ENCODE results near the gene KLHL11.
"Not testable (repeated sequence)": the region's sequence is repeated elsewhere in the genome, so short reads cannot be mapped to it uniquely, and the experiment has no call there.

KLHL11 gene

DNA sequence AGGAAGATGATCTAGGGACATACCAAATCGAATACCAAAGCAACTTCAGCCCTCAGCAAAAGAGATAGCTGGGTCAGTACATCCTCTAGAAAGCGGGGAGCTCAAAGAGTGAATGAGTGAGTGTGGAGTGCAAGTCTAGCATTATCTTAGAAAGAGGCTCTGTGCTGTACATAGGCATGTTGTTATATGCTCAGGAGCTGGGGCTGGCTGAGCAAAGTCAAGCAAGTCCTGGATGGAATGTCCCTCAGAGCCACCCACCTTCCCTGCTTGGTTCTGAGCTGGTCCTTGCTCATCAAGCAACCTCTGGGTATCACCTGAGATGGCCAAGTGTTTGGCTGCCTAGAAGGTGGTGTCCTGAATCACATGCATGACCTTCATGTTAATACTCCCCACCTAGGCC, 4.9 kb upstream of the KLHL11 start:
- DNase-seq (ENCODE audit: insufficient read length, low spot score) (no peak), FAIRE-seq (no peak)
- no peak for TF ChIP-seq POLR2A (IDR thresholded peaks at IDR 0.05; ENCODE audit: low read depth, low read length)

DNA sequence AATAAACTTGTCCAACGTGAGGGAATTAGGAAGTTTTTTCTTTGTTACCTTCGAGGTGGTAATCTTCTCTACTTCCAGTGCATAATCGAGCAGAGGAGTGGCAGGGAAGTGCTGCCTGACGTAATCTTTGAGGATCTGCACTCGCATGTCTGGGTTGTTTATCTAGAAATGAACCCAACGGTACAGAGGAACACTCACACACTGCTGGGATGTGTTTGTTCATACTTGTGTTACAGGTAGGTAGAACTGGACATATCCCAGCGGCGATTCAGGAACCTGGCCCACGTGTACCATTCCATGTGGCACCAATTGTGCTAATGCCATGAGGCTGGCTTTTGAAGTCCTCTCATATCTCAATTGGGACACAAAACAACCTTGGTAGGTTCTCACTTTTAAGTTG, 4.2 kb upstream of the KLHL11 start:
- TF ChIP-seq POLR2A (IDR thresholded peaks at IDR 0.05; ENCODE audit: low read depth, low read length): no peak
- FAIRE-seq: no peak
- DNase-seq (ENCODE audit: insufficient read length, low spot score): no peak

- FAIRE-seq (no peak), DNase-seq (ENCODE audit: insufficient read length, low spot score) (no peak)
- TF ChIP-seq POLR2A (IDR thresholded peaks at IDR 0.05; ENCODE audit: low read depth, low read length): no peak
These were observed 3.3 kb upstream of the KLHL11 start for GRCh38 chr17:41868568-41868967.

- no peak for FAIRE-seq
- no peak for DNase-seq (ENCODE audit: insufficient read length, low spot score)
- TF ChIP-seq POLR2A (IDR thresholded peaks at IDR 0.05; ENCODE audit: low read depth, low read length): no peak
These were observed 322 bp upstream of the KLHL11 start for GRCh38 chr17:41865596-41865893.

DNA sequence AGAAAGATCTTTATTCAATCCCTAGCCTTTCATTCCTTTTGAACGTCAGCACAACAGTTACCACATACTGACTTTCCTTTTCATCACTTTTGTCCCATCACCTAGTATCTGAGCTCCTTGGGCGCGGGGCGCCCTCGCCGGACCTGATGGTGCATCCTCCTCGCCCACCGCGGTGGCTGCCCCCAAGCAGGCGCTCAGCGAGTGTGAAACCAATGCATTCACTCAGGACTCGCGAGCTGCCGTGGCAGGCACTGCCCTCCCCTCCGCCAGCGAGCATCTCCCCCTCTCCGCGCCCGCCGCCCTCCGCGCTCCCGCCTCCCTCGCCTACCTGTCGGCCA, 756 bp downstream of the KLHL11 start:
- TF ChIP-seq POLR2A (IDR thresholded peaks at IDR 0.05; ENCODE audit: low read depth, low read length): 0 out of 2 replicates have a peak, but pooled peaks have one; percentile 11
- FAIRE-seq: no peak
- no peak for DNase-seq (ENCODE audit: insufficient read length, low spot score)

DNA sequence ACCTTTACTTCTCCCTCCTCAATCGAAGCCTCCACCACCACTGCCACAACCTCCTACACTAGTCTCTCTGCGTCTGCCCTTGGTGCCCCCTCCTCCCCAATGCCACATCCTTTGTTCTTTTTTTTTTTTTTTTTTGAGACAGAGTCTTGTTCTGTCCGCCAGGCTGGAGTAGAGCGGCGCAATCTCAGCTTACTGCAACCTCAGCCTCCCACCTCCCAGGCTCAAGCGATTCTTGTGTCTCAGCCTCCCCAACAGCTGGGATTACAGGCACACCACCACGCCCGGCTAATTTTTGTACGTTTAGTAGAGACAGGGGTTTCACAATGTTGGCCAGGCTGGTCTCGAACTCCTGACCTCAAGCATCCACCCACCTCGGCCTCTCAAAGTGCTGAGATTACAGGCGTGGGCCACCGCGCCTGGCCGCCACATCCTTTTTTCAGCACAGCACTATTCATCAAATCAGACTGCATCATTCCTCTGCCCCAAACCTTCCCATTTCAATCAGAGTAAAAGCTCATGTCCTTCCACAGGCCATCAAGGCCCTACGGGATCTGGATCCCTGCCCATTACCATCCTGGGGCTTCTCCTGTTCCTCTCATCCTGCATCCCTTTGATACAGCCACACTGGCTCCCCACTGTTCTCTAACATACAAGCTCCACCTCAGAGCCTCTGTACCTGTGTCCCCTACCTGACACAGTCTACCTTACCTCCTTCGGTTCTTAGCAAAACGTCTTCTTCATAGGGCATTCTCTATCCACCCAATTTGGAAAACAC, 2.0 kb downstream of the KLHL11 start:
- no peak for FAIRE-seq
- no peak for TF ChIP-seq POLR2A (IDR thresholded peaks at IDR 0.05; ENCODE audit: low read depth, low read length)
- DNase-seq (ENCODE audit: insufficient read length, low spot score): no peak

GRCh38 chr17:41860254-41860931, 4.8 kb downstream of the KLHL11 start:
- no peak for TF ChIP-seq POLR2A (IDR thresholded peaks at IDR 0.05; ENCODE audit: low read depth, low read length)
- DNase-seq (ENCODE audit: insufficient read length, low spot score) (no peak), FAIRE-seq (no peak)

DNA sequence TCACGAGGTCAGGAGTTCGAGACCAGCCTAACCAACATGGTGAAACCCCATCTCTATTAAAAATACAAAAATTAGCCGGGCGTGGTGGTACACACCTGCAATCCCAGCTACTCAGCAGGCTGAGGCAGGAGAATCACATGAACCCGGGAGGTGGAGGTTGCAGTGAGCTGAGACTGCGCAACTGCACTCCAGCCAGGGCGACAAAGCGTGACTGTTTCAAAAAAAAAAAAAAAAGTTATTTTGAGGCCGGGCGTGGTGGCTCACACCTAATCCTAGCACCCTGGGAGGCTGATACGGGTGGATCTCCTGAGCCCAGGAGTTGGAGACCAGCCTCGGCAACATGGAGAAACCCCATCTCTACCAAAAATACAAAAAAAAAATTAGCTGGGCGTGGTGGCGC, 13.8 kb downstream of the KLHL11 start:
- not testable (repeated sequence) for DNase-seq (ENCODE audit: insufficient read length, low spot score); FAIRE-seq

DNA sequence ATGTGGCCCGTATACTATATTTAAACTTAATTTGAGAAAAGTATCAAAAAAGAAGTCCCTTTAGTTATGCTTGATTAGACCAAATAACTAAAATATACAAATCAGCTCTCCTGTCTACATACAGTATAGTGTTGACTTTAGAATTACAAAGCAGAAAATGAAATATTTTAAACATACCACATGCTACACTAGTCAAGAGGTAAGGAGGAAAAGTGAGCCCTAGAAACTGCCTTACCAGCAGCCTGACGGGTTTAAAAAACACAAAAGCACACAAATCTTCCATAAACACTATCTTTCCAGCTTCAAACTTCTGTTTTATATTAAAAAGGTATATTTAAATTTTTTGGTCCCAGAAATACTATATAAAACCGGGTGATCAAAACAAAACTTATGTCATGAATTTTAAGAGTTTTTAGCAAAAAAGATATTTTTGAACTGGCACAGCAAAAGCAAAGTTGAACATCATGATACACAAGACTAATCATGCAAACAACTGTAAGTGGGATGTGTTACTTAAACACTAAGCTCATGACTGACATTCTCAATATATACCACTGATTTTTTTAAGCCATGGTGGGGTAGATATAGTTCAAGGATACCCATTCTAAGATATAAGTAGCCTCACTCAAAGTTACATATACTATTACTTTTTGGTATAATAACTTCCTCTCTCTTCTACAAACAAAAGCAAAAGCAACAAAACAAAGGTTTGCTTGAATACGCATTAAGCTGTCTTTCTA, 15.8 kb downstream of the KLHL11 start:
- TF ChIP-seq POLR2A (IDR thresholded peaks at IDR 0.05; ENCODE audit: low read depth, low read length): no peak
- DNase-seq (ENCODE audit: insufficient read length, low spot score) (no peak), FAIRE-seq (no peak)

DNA sequence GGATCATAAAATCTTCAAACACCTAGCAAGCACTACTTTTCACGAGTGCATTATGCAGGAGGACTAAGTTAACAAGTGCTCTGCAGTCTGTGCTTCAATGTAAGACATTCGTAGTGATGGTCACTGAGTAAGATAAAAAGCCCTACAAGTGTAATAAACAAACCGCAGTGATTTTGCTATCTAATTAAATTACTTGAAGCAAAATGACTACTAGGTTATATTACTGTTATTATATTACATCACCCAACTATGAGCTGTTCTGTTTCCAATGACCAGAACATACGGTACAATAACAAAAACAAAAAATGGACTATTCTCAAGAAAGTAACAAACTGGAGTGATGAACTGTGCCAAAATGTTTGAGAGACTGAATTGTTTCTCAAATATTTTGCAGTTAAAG, 16.4 kb downstream of the KLHL11 start:
- DNase-seq (ENCODE audit: insufficient read length, low spot score) (no peak), FAIRE-seq (no peak)
- no peak for TF ChIP-seq POLR2A (IDR thresholded peaks at IDR 0.05; ENCODE audit: low read depth, low read length)

DNA sequence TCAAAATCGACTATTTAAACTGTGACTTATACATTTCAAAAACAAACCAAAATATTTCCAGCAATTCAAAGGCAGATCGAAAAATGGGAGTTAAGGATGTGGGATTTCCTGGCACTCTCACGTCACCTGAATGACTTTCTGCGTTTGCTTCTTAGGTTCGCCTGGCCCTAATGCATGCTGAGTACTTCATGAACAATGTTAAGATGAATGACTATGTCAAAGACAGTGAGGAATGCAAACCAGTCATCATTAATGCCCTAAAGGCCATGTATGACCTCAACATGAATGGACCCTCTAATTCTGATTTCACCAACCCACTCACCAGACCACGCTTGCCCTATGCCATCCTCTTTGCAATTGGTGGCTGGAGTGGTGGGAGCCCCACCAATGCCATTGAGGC, 20.3 kb downstream of the KLHL11 start:
- FAIRE-seq (no peak), DNase-seq (ENCODE audit: insufficient read length, low spot score) (no peak)
- no peak for TF ChIP-seq POLR2A (IDR thresholded peaks at IDR 0.05; ENCODE audit: low read depth, low read length)

DNA sequence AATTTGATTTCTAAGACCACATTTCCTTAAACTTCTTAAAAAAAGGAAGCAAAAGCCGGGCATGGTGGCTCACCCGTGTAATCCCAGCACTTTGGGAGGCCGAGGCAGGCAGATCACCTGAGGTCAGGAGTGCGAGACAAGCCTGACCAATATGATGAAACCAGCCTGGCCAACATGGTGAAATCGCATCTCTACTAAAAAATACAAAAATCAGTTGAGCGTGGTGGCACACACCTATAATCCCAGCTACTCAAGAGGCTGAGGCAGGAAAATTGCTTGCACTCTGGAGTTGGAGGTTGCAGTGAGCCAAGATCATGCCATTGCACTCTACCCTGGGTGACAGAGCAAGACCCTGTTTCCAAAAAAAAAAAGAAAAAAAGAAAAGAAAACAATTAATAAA, 24.4 kb downstream of the KLHL11 start:
- FAIRE-seq; DNase-seq (ENCODE audit: insufficient read length, low spot score): not testable (repeated sequence)

- not testable (repeated sequence) for FAIRE-seq; DNase-seq (ENCODE audit: insufficient read length, low spot score)
These were observed 25.8 kb downstream of the KLHL11 start for GRCh38 chr17:41839448-41839847.

GRCh38 chr17:41837761-41838538, 27.3 kb downstream of the KLHL11 start, which contains the start of gene KLHL10:
TSS of gene KLHL10 (plus strand) at chr17:41837825. CDS start at chr17:41837933, 108 bp downstream.
- DNase-seq (ENCODE audit: insufficient read length, low spot score): no peak
- FAIRE-seq: no peak
- no peak for TF ChIP-seq POLR2A (IDR thresholded peaks at IDR 0.05; ENCODE audit: low read depth, low read length)
